OCI-LY7 (cell line): ENCODE data around the gene WBP11.

Source experiments
- EZH2phosphoT487 ChIP-seq: fragments of 200-600 bp; sonication (generic); IDR thresholded peaks from 2 replicates; pipeline ENCODE4 v1.6.1; 2018; ENCODE audit warnings: low read depth, borderline replicate concordance, mild to moderate bottlenecking, mixed run types, antibody characterized with exemption, low read length, moderate library complexity, mixed read lengths
- TF ChIP-seq, protein P1 (sequence below): fragments of 200-600 bp; sonication (generic); conservative IDR thresholded peaks from 2 replicates; pipeline ENCODE4 v1.5.1; 2014; ENCODE audit warnings: mild to moderate bottlenecking, antibody characterized with exemption, low read length, moderate library complexity, mixed read lengths

GRCh38 chr12:14852880-14853279 lies 49.6 kb upstream of the WBP11 start:
- TF ChIP-seq, protein P1, sequence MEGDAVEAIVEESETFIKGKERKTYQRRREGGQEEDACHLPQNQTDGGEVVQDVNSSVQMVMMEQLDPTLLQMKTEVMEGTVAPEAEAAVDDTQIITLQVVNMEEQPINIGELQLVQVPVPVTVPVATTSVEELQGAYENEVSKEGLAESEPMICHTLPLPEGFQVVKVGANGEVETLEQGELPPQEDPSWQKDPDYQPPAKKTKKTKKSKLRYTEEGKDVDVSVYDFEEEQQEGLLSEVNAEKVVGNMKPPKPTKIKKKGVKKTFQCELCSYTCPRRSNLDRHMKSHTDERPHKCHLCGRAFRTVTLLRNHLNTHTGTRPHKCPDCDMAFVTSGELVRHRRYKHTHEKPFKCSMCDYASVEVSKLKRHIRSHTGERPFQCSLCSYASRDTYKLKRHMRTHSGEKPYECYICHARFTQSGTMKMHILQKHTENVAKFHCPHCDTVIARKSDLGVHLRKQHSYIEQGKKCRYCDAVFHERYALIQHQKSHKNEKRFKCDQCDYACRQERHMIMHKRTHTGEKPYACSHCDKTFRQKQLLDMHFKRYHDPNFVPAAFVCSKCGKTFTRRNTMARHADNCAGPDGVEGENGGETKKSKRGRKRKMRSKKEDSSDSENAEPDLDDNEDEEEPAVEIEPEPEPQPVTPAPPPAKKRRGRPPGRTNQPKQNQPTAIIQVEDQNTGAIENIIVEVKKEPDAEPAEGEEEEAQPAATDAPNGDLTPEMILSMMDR = no peak
- TF ChIP-seq EZH2phosphoT487 = no peak
